ENCODE measurements around the gene CCL25. TPM values are rescaled to one million over a fixed set of nuclear protein-coding genes. Genes with fewer than 3 reads are reported as not detected.

The CCL25 gene
- polyA plus RNA-seq, 1 of the 3 experiments (the other 2 are of a cell fraction) = not detected

DNA sequence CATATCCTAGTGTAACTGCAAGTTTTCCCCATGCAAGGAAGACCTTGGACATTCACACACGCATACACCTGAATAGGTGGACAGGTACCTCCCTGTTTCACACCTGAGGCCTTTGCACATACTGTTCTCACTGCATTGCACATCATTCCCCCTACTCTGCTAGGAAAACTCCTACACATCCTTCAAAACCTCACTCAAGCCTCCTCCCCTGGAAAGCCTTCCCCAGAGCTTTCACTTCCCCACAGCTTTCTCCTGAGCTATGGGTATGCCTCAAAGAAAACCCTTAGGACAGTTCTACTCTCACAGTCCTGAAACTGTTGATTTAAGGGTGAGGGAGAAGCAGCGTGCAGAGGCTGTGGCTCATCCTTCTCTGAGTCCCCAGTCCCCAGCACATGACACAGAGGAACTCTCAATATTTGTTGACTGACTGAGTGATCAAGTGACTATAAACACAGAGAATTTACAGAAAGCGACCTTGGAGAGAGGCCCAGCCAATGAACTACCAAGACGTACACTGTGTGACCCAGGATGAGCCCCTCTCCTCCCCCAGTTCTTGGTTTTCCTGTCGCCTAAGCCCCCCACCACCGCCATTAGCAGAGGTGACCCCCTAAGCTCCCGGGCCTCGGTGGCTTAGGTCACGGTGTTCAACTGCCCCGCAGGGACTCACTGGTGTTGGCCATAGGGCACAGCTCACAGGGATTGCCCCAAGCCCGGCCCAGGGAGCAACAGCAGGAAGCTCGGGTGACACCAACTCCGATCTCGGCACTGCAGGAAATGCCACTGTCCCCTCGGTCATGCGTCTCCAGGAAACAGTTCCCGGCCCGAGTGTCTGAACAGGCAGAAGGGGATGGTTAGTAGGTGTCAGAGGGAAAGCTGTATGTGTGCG lies 56.2 kb downstream of the CCL25 start:
- Histone ChIP-seq H3F3A (replicated peaks; ENCODE audit: insufficient read depth) (no peaks in the 10 kb centered on the region), H3K27ac (ENCODE audit: low read depth in 2 of 2, low read length in 1 of 2) (no peak overlapping the region), H3K36me3 (replicated peaks in 1 of 2; ENCODE audit: control insufficient read depth in 1 of 2, insufficient read depth in 2 of 2, low read length in 1 of 2) (no peaks in the 10 kb centered on the region), H3K9me3 (no peaks in the 10 kb centered on the region), H3K79me2 (ENCODE audit: insufficient read depth) (no peaks in the 10 kb centered on the region), H3K27me3 (ENCODE audit: insufficient read depth) (no peaks in the 10 kb centered on the region), H3K4me1 (ENCODE audit: control insufficient read depth in 1 of 2, insufficient read depth in 2 of 2, low read depth in 1 of 2, low read length in 1 of 2) (no peaks in the 10 kb centered on the region), H3K9me2 (no peaks in the 10 kb centered on the region), H2AFZ (ENCODE audit: low read depth) (no peak overlapping the region), H3K4me3 (ENCODE audit: low read depth in 2 of 2, low read length in 1 of 2) (no peak overlapping the region), H3K9ac (no peak overlapping the region), H4K20me1 (ENCODE audit: insufficient read depth) (no peaks in the 10 kb centered on the region), H3K4me2 (no peak overlapping the region)
- ChIA-PET CTCF (interaction anchor here (0.6 kb wide), 1 partner anchor 77 kb away, joined by 3 read pairs; no protein-coding TSS in a partner anchor), POLR2A (no interaction called here)
- no peak for DNase-seq
- no peak for TF ChIP-seq RXRA (IDR thresholded peaks at IDR 0.05; ENCODE audit: borderline replicate concordance, low read depth)
- TF ChIP-seq, protein P1, sequence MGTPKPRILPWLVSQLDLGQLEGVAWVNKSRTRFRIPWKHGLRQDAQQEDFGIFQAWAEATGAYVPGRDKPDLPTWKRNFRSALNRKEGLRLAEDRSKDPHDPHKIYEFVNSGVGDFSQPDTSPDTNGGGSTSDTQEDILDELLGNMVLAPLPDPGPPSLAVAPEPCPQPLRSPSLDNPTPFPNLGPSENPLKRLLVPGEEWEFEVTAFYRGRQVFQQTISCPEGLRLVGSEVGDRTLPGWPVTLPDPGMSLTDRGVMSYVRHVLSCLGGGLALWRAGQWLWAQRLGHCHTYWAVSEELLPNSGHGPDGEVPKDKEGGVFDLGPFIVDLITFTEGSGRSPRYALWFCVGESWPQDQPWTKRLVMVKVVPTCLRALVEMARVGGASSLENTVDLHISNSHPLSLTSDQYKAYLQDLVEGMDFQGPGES (IDR thresholded peaks at IDR 0.05; ENCODE audit: low read depth, low read length) = no peak
- TF ChIP-seq, protein P2, sequence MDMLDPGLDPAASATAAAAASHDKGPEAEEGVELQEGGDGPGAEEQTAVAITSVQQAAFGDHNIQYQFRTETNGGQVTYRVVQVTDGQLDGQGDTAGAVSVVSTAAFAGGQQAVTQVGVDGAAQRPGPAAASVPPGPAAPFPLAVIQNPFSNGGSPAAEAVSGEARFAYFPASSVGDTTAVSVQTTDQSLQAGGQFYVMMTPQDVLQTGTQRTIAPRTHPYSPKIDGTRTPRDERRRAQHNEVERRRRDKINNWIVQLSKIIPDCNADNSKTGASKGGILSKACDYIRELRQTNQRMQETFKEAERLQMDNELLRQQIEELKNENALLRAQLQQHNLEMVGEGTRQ (IDR thresholded peaks at IDR 0.05; ENCODE audit: borderline replicate concordance, low read depth, low read length) = no peak
- no peak for TF ChIP-seq YY1 (IDR thresholded peaks at IDR 0.05; ENCODE audit: low read depth)
- 58% methylated on average over 19 of the region's 19 CpGs for WGBS (ENCODE audit: low lambda C conversion rate)

DNA sequence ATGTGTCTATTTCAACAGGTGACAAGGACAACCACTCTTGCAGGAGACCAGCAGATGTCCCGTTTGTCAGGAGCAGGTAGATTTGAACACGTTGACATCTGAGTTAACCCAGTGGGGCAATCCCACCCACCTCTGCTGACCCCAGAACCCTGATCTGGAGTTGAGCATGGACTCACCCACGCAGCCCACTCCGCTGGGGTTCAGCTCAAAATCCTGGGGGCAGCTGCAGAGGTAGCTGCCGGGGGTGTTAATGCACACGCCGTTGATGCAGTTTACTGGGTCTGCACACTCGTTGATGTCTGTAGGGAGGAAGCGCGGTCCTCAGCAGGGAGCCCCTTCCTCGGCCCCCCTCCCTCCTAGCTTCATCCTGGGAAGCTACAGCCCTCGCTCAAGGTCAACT lies 56.9 kb downstream of the CCL25 start:
- WGBS (ENCODE audit: low lambda C conversion rate) = 22% methylated on average over 6 of the region's 12 CpGs
- Histone ChIP-seq H3K9me3 (no peaks in the 10 kb centered on the region), H3K9ac (no peak overlapping the region), H4K20me1 (ENCODE audit: insufficient read depth) (no peaks in the 10 kb centered on the region), H3K4me3 (ENCODE audit: low read depth in 2 of 2, low read length in 1 of 2) (no peak overlapping the region), H3K36me3 (replicated peaks in 1 of 2; ENCODE audit: control insufficient read depth in 1 of 2, insufficient read depth in 2 of 2, low read length in 1 of 2) (no peaks in the 10 kb centered on the region), H2AFZ (ENCODE audit: low read depth) (no peak overlapping the region), H3K4me2 (no peak overlapping the region), H3K79me2 (ENCODE audit: insufficient read depth) (no peaks in the 10 kb centered on the region), H3F3A (replicated peaks; ENCODE audit: insufficient read depth) (no peaks in the 10 kb centered on the region), H3K27me3 (ENCODE audit: insufficient read depth) (no peaks in the 10 kb centered on the region), H3K9me2 (no peaks in the 10 kb centered on the region), H3K27ac (ENCODE audit: low read depth in 2 of 2, low read length in 1 of 2) (no peak overlapping the region), H3K4me1 (ENCODE audit: control insufficient read depth in 1 of 2, insufficient read depth in 2 of 2, low read depth in 1 of 2, low read length in 1 of 2) (no peaks in the 10 kb centered on the region)
- no peak for DNase-seq
- ChIA-PET POLR2A (no interaction called here), CTCF (interaction anchor here (0.6 kb wide), 1 partner anchor 78 kb away, joined by 3 read pairs; no protein-coding TSS in a partner anchor)
- TF ChIP-seq FOSL2 (IDR thresholded peaks at IDR 0.05; ENCODE audit: borderline replicate concordance, low read depth) (no peak), MXI1 (IDR thresholded peaks at IDR 0.05; ENCODE audit: low read depth, low read length) (no peak), TAF1 (IDR thresholded peaks at IDR 0.05; ENCODE audit: borderline replicate concordance, low read depth, low read length) (no peak), JUND (IDR thresholded peaks at IDR 0.05) (no peak), EZH2phosphoT487 (IDR thresholded peaks at IDR 0.05; ENCODE audit: borderline replicate concordance, low read depth) (no peak), RXRA (IDR thresholded peaks at IDR 0.05; ENCODE audit: borderline replicate concordance, low read depth) (no peak), NFIC (IDR thresholded peaks at IDR 0.05; ENCODE audit: borderline replicate concordance) (no peak), FOXJ3 (CRISPR knock-in tag; IDR thresholded peaks at IDR 0.05) (no peak), MEF2A (IDR thresholded peaks at IDR 0.05; ENCODE audit: borderline replicate concordance, low read depth) (no peak)
- TF ChIP-seq, protein P3, sequence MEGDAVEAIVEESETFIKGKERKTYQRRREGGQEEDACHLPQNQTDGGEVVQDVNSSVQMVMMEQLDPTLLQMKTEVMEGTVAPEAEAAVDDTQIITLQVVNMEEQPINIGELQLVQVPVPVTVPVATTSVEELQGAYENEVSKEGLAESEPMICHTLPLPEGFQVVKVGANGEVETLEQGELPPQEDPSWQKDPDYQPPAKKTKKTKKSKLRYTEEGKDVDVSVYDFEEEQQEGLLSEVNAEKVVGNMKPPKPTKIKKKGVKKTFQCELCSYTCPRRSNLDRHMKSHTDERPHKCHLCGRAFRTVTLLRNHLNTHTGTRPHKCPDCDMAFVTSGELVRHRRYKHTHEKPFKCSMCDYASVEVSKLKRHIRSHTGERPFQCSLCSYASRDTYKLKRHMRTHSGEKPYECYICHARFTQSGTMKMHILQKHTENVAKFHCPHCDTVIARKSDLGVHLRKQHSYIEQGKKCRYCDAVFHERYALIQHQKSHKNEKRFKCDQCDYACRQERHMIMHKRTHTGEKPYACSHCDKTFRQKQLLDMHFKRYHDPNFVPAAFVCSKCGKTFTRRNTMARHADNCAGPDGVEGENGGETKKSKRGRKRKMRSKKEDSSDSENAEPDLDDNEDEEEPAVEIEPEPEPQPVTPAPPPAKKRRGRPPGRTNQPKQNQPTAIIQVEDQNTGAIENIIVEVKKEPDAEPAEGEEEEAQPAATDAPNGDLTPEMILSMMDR (IDR thresholded peaks at IDR 0.05) = no peak
- TF ChIP-seq, protein P4, sequence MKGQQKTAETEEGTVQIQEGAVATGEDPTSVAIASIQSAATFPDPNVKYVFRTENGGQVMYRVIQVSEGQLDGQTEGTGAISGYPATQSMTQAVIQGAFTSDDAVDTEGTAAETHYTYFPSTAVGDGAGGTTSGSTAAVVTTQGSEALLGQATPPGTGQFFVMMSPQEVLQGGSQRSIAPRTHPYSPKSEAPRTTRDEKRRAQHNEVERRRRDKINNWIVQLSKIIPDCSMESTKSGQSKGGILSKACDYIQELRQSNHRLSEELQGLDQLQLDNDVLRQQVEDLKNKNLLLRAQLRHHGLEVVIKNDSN (IDR thresholded peaks at IDR 0.05; ENCODE audit: borderline replicate concordance, low read depth) = no peak
- TF ChIP-seq, protein P1 (IDR thresholded peaks at IDR 0.05; ENCODE audit: low read depth, low read length) = no peak

Measured in SK-N-SH (cell line).